OCI-LY7 (cell line): ENCODE results near the gene CRYBG1.

Source experiments
- CTCF ChIP-seq: fragments of 200-600 bp; sonication (generic); conservative IDR thresholded peaks from 2 replicates; pipeline ENCODE4 v1.5.1; 2014; ENCODE audit warnings: mild to moderate bottlenecking, antibody characterized with exemption, low read length, moderate library complexity, mixed read lengths
- EZH2phosphoT487 ChIP-seq: fragments of 200-600 bp; sonication (generic); IDR thresholded peaks from 2 replicates; pipeline ENCODE4 v1.6.1; 2018; ENCODE audit warnings: low read depth, borderline replicate concordance, mild to moderate bottlenecking, mixed run types, antibody characterized with exemption, low read length, moderate library complexity, mixed read lengths

- TF ChIP-seq CTCF (peak; percentile 31; the same call in 1 of the 2 replicates), EZH2phosphoT487 (no peak)
Observed at GRCh38 chr6:106513808-106514582, 153.5 kb downstream of the CRYBG1 start.
